ENCODE data around the gene PCDH10.
"Not testable (repeated sequence)": the region's sequence is repeated elsewhere in the genome, so short reads cannot be mapped to it uniquely, and the experiment has no call there.

- not testable (repeated sequence) for TF ChIP-seq BHLHE40 (IDR thresholded peaks at IDR 0.05; ENCODE audit: low read depth, low read length); CTCF (conservative IDR thresholded peaks at IDR 0.05; ENCODE audit: low read depth, low read length); ELK1 (IDR thresholded peaks at IDR 0.05; ENCODE audit: borderline replicate concordance, low read depth, low read length); MAFK (IDR thresholded peaks at IDR 0.05; ENCODE audit: low read depth, low read length); RCOR1 (IDR thresholded peaks at IDR 0.05; ENCODE audit: insufficient replicate concordance, low read length); POLR2A (IDR thresholded peaks at IDR 0.05; ENCODE audit: low read depth, low read length); USF2 (IDR thresholded peaks at IDR 0.05; ENCODE audit: low read depth, low read length); SMC3 (IDR thresholded peaks at IDR 0.05; ENCODE audit: low read depth, low read length)
These were observed 91.4 kb downstream of the PCDH10 start for GRCh38 chr4:133240451-133240850.
